GM12875 (cell line): ENCODE measurements around the gene EFCAB11.

Experiments
- H3K4me3 ChIP-seq: one replicate; pipeline ENCODE4 v1.5.1; 2011; ENCODE audit warnings: low read depth, low read length, control low read depth
- TF ChIP-seq, protein P1 (sequence below): IDR thresholded peaks from 2 replicates; pipeline ENCODE4 v1.5.1; 2011; ENCODE audit warnings: low read depth, mild to moderate bottlenecking, control low read depth, inconsistent platforms, low read length, moderate library complexity, borderline replicate concordance; ENCODE audit not compliant: insufficient read depth

Gene EFCAB11

DNA sequence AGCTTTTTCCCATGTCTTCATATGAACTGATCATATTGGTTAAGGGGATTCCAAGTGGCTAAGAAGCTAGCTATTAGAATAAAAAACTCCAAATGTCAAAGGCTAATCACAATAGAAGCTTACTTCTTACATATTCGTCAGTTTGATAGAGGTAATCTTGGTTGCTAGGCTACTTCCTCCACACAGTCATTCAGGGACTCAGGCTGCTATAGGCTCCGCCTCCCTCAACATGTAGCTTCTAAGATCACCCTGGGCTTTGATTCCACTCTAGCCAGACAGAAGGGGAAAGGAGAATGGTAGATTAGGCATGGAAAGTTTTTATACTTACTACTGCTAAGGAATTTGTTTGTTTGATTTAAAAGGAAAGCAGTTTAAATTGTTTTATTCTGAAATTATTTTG, 207.9 kb downstream of the EFCAB11 start:
- TF ChIP-seq, protein P1, sequence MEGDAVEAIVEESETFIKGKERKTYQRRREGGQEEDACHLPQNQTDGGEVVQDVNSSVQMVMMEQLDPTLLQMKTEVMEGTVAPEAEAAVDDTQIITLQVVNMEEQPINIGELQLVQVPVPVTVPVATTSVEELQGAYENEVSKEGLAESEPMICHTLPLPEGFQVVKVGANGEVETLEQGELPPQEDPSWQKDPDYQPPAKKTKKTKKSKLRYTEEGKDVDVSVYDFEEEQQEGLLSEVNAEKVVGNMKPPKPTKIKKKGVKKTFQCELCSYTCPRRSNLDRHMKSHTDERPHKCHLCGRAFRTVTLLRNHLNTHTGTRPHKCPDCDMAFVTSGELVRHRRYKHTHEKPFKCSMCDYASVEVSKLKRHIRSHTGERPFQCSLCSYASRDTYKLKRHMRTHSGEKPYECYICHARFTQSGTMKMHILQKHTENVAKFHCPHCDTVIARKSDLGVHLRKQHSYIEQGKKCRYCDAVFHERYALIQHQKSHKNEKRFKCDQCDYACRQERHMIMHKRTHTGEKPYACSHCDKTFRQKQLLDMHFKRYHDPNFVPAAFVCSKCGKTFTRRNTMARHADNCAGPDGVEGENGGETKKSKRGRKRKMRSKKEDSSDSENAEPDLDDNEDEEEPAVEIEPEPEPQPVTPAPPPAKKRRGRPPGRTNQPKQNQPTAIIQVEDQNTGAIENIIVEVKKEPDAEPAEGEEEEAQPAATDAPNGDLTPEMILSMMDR = no peak
- H3K4me3 ChIP-seq = no peak overlapping the region

DNA sequence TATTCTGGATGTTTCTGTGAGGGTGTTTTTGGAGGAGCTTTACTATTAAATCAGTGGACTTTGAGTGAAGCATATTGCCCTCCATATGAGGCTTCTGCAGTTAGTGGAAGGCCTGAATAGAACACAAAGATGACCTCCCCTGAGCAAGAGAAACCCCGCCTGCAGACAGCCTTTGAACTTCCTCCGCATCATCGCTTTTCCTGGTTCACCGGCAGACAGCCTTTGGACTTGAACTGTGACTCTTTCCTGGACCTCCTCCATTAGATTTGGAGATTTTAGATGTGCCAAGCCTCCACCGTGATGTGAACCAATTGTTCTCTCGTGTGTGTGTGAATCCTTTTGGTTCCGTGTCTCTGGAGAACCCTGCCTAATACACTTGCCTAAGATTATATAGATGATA, 208.4 kb downstream of the EFCAB11 start:
- H3K4me3 ChIP-seq = no peak overlapping the region
- TF ChIP-seq, protein P1 = no peak
